ENCODE results near the gene DAZAP2. TPM values are rescaled to one million over a fixed set of nuclear protein-coding genes. Genes with fewer than 3 reads are reported as not detected.

The DAZAP2 gene
- total RNA-seq, result 100 to 1,000 TPM; 182 to 492 (median 236) TPM

- Histone ChIP-seq H3K9me3 (no peaks in the 10 kb centered on the region), H3K36me3 (peaks cover 17 to 38% (median 34%) of the 10 kb centered on the region in 4 donors), H3K27me3 (no peaks in the 10 kb centered on the region), H3K4me1 (peaks cover 30 to 45% (median 40%) of the 10 kb centered on the region in 4 donors), H3K27ac (peak within 1 kb of the TSS; percentile 100), H3K4me3 (peak within 1 kb of the TSS; percentile 84 to 94 (median 88))
- ATAC-seq (ENCODE audit: low FRiP score in 2 of 2) (peak; percentile 98 to 99), DNase-seq (peak; percentile 98 to 99)
- peak in 1 of 4 donors; percentile 35 for TF ChIP-seq EP300 (IDR thresholded peaks at IDR 0.05)
- peak; percentile 91 to 95 for TF ChIP-seq POLR2AphosphoS5 (IDR thresholded peaks at IDR 0.05)
- TF ChIP-seq POLR2A (IDR thresholded peaks at IDR 0.05), result peak; percentile 87 to 97 (median 92)
- peak in 3 of 6 experiments; percentile 8 to 46 (median 27) for TF ChIP-seq CTCF (IDR thresholded peaks at IDR 0.05)
- 0 to 1% methylated on average over 14 to 62 of the region's 70 CpGs for WGBS, 2 donors
Observed at GRCh38 chr12:51238510-51239334, at the start of gene DAZAP2. DAZAP2 (plus strand) TSS chr12:51238826; CDS start chr12:51238908, 82 bp downstream.

GRCh38 chr12:51189790-51190355 lies 48.8 kb upstream of the DAZAP2 start:
- H3K27ac ChIP-seq, result no peak overlapping the region
- H3K4me3 ChIP-seq, result no peak overlapping the region
- ATAC-seq (ENCODE audit: low FRiP score in 2 of 2), result no peak
- peaks cover 0 to 6% (median 2%) of the 10 kb centered on the region in 4 donors for H3K4me1 ChIP-seq
- H3K36me3 ChIP-seq, result peaks cover 0 to 32% (median 9%) of the 10 kb centered on the region in 4 donors
- H3K27me3 ChIP-seq, result no peaks in the 10 kb centered on the region
- WGBS, 2 donors, result 91% methylated on average over 6 to 14 of the region's 14 CpGs
- DNase-seq, result no peak
- TF ChIP-seq POLR2AphosphoS5 (IDR thresholded peaks at IDR 0.05), result no peak
- TF ChIP-seq CTCF (IDR thresholded peaks at IDR 0.05), result no peak
- TF ChIP-seq EP300 (IDR thresholded peaks at IDR 0.05), result no peak
- TF ChIP-seq POLR2A (IDR thresholded peaks at IDR 0.05), result no peak
- H3K9me3 ChIP-seq, result no peaks in the 10 kb centered on the region

- Histone ChIP-seq H3K9me3 (no peaks in the 10 kb centered on the region), H3K27me3 (no peaks in the 10 kb centered on the region), H3K36me3 (peaks cover 0 to 32% (median 9%) of the 10 kb centered on the region in 4 donors), H3K4me1 (peaks cover 0 to 6% (median 2%) of the 10 kb centered on the region in 4 donors), H3K27ac (no peak overlapping the region), H3K4me3 (no peak overlapping the region)
- DNase-seq (no peak), ATAC-seq (ENCODE audit: low FRiP score in 2 of 2) (no peak)
- TF ChIP-seq POLR2A (IDR thresholded peaks at IDR 0.05) (no peak), POLR2AphosphoS5 (IDR thresholded peaks at IDR 0.05) (no peak), EP300 (IDR thresholded peaks at IDR 0.05) (no peak), CTCF (IDR thresholded peaks at IDR 0.05) (no peak)
- 95 to 98% methylated on average over 4 of the region's 4 CpGs for WGBS, 2 donors
Observed at GRCh38 chr12:51190820-51191219, 47.8 kb upstream of the DAZAP2 start.

- DNase-seq (no peak), ATAC-seq (ENCODE audit: low FRiP score in 2 of 2) (no peak)
- peaks cover 0 to 5% (median under 1%) of the 10 kb centered on the region in 4 donors for H3K4me1 ChIP-seq
- H3K36me3 ChIP-seq, result peaks cover 0 to 32% (median 9%) of the 10 kb centered on the region in 4 donors
- H3K27ac ChIP-seq, result no peak overlapping the region
- TF ChIP-seq POLR2AphosphoS5 (IDR thresholded peaks at IDR 0.05) (no peak), EP300 (IDR thresholded peaks at IDR 0.05) (no peak), POLR2A (IDR thresholded peaks at IDR 0.05) (no peak), CTCF (IDR thresholded peaks at IDR 0.05) (no peak)
- no peaks in the 10 kb centered on the region for H3K27me3 ChIP-seq
- no peak overlapping the region for H3K4me3 ChIP-seq
- 93 to 96% methylated on average over 6 to 12 of the region's 12 CpGs for WGBS, 2 donors
- no peaks in the 10 kb centered on the region for H3K9me3 ChIP-seq
Observed at GRCh38 chr12:51191516-51192283, 46.9 kb upstream of the DAZAP2 start.
